Gastroesophageal sphincter (tissue), 4 donors: Measurements from ENCODE around the gene FAM50B. TPM values are rescaled to one million over a fixed set of nuclear protein-coding genes. Genes with fewer than 3 reads are reported as not detected.

Experiments used
- ATAC-seq: fragments of 150-250 bp; one replicate; pipeline ENCODE4 v1.9.1; 2016; ENCODE audit warnings: mild to moderate bottlenecking, moderate library complexity
- H3K27ac ChIP-seq, 4 donors: fragments of 200-600 bp; sonication (generic) in 3 of 4; 1 replicate in 3 of 4; 2 replicates in 1 of 4; pipeline ENCODE4 v1.5.1; 2016 to 2019
- H3K27me3 ChIP-seq: fragments of 200-600 bp; sonication (generic); one replicate; pipeline ENCODE4 v1.5.1; 2019
- H3K36me3 ChIP-seq, 2 donors: fragments of 200-600 bp; sonication (generic); one replicate each; pipeline ENCODE4 v1.5.1; 2019; ENCODE audit warnings: control low read depth in 1 of 2
- H3K4me1 ChIP-seq, 3 donors: fragments of 200-600 bp; sonication (generic); 1 replicate in 2 of 3; 2 replicates in 1 of 3; pipeline ENCODE4 v1.5.1; 2016 to 2019; ENCODE audit warnings: control low read depth in 2 of 3
- H3K4me3 ChIP-seq, 2 donors: fragments of 200-600 bp; sonication (generic); one replicate each; pipeline ENCODE4 v1.5.1; 2019; ENCODE audit warnings: mild to moderate bottlenecking in 1 of 2, moderate library complexity in 1 of 2
- H3K9me3 ChIP-seq, 3 donors: fragments of 200-600 bp; sonication (generic); one replicate each; pipeline ENCODE4 v1.5.1; 2017 to 2019; ENCODE audit warnings: control low read depth in 2 of 3
- CTCF ChIP-seq, 4 experiments: fragments of 200-600 bp in 2 of 4; fragments of 450-650 bp in 2 of 4; sonication (generic) in 1 of 4; IDR thresholded peaks; one replicate each; pipeline ENCODE4 v1.5.1; 2017 to 2019; ENCODE audit warnings: antibody characterized with exemption in 4 of 4, mild to moderate bottlenecking in 2 of 4, moderate library complexity in 2 of 4
- EP300 ChIP-seq: sonication (generic); formaldehyde crosslinking; IDR thresholded peaks from one replicate; pipeline ENCODE4 v1.6.1; 2017; ENCODE audit warnings: antibody characterized with exemption, mild to moderate bottlenecking
- POLR2A ChIP-seq, 2 donors: fragments of 450-650 bp; IDR thresholded peaks; one replicate each; pipeline ENCODE4 v1.6.1; 2017; ENCODE audit warnings: antibody characterized with exemption in 2 of 2, mild to moderate bottlenecking in 2 of 2, moderate library complexity in 1 of 2
- POLR2AphosphoS5 ChIP-seq: sonication (generic); formaldehyde crosslinking; IDR thresholded peaks from one replicate; pipeline ENCODE4 v1.6.1; 2017; ENCODE audit warnings: antibody characterized with exemption
- WGBS, 2 donors: methylation state at CpG; one replicate each; pipeline ENCODE4 v1.1.5; 2018; ENCODE audit warnings: low coverage in 1 of 2; 5-methylcytosine and 5-hydroxymethylcytosine counted together
- total RNA-seq, 4 donors: library from RNA; depleted of rRNA; stranded (reverse); fragments of >200 nt; gene quantifications; one replicate each; pipeline ENCODE4 v1.1.0, GENCODE V29; 2016

Gene FAM50B
- total RNA-seq, 4 donors from 2014 or later: 14.7 to 23.7 (median 18.8) TPM

GRCh38 chr6:3878048-3878666, 29.0 kb downstream of the FAM50B start:
- Histone ChIP-seq H3K9me3 (no peaks in the 10 kb centered on the region), H3K4me1 (peaks cover 0 to 10% (median 0%) of the 10 kb centered on the region in 3 donors), H3K4me3 (no peak overlapping the region), H3K36me3 (no peaks in the 10 kb centered on the region), H3K27me3 (no peaks in the 10 kb centered on the region), H3K27ac (no peak overlapping the region)
- ATAC-seq: no peak
- TF ChIP-seq EP300: no peak
- no peak for TF ChIP-seq POLR2A (IDR thresholded peaks at IDR 0.05)
- no peak for TF ChIP-seq POLR2AphosphoS5
- no peak for TF ChIP-seq CTCF (IDR thresholded peaks at IDR 0.05)
- WGBS, 2 donors: 70 to 85% methylated on average over 3 to 5 of the region's 6 CpGs

GRCh38 chr6:3879194-3879952, 30.2 kb downstream of the FAM50B start:
- WGBS, 2 donors: 93 to 94% methylated on average over 8 to 14 of the region's 25 CpGs
- TF ChIP-seq POLR2A (IDR thresholded peaks at IDR 0.05): no peak
- TF ChIP-seq EP300: no peak
- TF ChIP-seq POLR2AphosphoS5: no peak
- no peak for TF ChIP-seq CTCF (IDR thresholded peaks at IDR 0.05)
- Histone ChIP-seq H3K36me3 (no peaks in the 10 kb centered on the region), H3K27ac (no peak overlapping the region), H3K4me1 (peaks cover 0 to 22% (median 7%) of the 10 kb centered on the region in 3 donors), H3K27me3 (no peaks in the 10 kb centered on the region), H3K4me3 (no peak overlapping the region), H3K9me3 (no peaks in the 10 kb centered on the region)
- ATAC-seq: no peak

GRCh38 chr6:3881711-3882421, 32.7 kb downstream of the FAM50B start:
- no peak overlapping the region for H3K4me3 ChIP-seq
- no peak for ATAC-seq
- no peaks in the 10 kb centered on the region for H3K9me3 ChIP-seq
- no peaks in the 10 kb centered on the region for H3K36me3 ChIP-seq
- H3K4me1 ChIP-seq: peaks cover 0 to 23% (median 7%) of the 10 kb centered on the region in 3 donors
- no peak overlapping the region for H3K27ac ChIP-seq
- TF ChIP-seq EP300: no peak
- TF ChIP-seq POLR2AphosphoS5: no peak
- TF ChIP-seq CTCF (IDR thresholded peaks at IDR 0.05): no peak
- TF ChIP-seq POLR2A (IDR thresholded peaks at IDR 0.05): no peak
- 90% methylated on average over 10 to 12 of the region's 13 CpGs for WGBS, 2 donors
- H3K27me3 ChIP-seq: no peaks in the 10 kb centered on the region

- 45 to 100% methylated on average over 1 to 2 of the region's 3 CpGs for WGBS, 2 donors
- Histone ChIP-seq H3K27me3 (no peaks in the 10 kb centered on the region), H3K27ac (peak overlapping the region in 1 of 4 donors; percentile 60), H3K36me3 (no peaks in the 10 kb centered on the region), H3K4me1 (peaks cover 0 to 29% (median 9%) of the 10 kb centered on the region in 3 donors), H3K9me3 (no peaks in the 10 kb centered on the region), H3K4me3 (no peak overlapping the region)
- no peak for TF ChIP-seq POLR2AphosphoS5
- no peak for TF ChIP-seq CTCF (IDR thresholded peaks at IDR 0.05)
- no peak for TF ChIP-seq POLR2A (IDR thresholded peaks at IDR 0.05)
- no peak for TF ChIP-seq EP300
- no peak for ATAC-seq
Measured at GRCh38 chr6:3882431-3882830, 33.3 kb downstream of the FAM50B start.
